HepG2 (cell line): ENCODE measurements around the gene SCRT2. TPM values are rescaled to one million over a fixed set of nuclear protein-coding genes. Genes with fewer than 3 reads are reported as not detected.

Experiments
- ATAC-seq: fragments of 200-7000 bp; cut with Tn5 transposase; 3 replicates; pipeline ENCODE4 v1.9.1; 2020; ENCODE audit warnings: mild to moderate bottlenecking, moderate library complexity
- BruUV-seq: library from RNA; stranded (reverse); fragments of 400-500 nt; replicated peaks from 2 replicates; lab custom pipeline; 2021; lab: Mats Ljungman, UMichigan
- CTCF ChIA-PET: fragments of 300-600 bp; formaldehyde crosslinking; extraction: SDS; loops from one replicate; lab custom pipeline; 2021; ENCODE audit warnings: low total read pairs, inconsistent platforms, low intra/inter-chr PET ratio; lab: Yijun Ruan, JAX
- POLR2A ChIA-PET: fragments of 350-600 bp; sonication (Branson Sonifier 250); formaldehyde crosslinking; loops from one replicate; lab custom pipeline; 2020; ENCODE audit warnings: antibody characterized with exemption, inconsistent platforms; lab: Yijun Ruan, JAX
- DNase-seq: peaks from one replicate; pipeline ENCODE4 v3.0.0-alpha.2; 2015; ENCODE audit warnings: low spot score
- FAIRE-seq: peaks from 3 replicates; lab custom pipeline; 2011; peaks lifted over from hg19 to GRCh38; lab: Jason Lieb, UNC
- H2AFZ ChIP-seq: one replicate; pipeline ENCODE4 v1.6.1; 2011; ENCODE audit warnings: low read length, inconsistent platforms
- H3K27ac ChIP-seq: fragments of 300-600 bp; 3 replicates; pipeline ENCODE4 v1.8.0; 2011; ENCODE audit warnings: mixed run types, mild to moderate bottlenecking, mixed read lengths, low read length, inconsistent platforms; ENCODE audit not compliant: insufficient read depth; ENCODE audit errors: extremely low read length
- H3K27me3 ChIP-seq, 2 experiments: fragments of 200-600 bp in 1 of 2; 2 replicates in 1 of 2; 3 replicates in 1 of 2; pipeline versions ENCODE4 v1.6.0 to v1.8.0; 2011; ENCODE audit warnings: low read length in 2 of 2, mild to moderate bottlenecking in 2 of 2, moderate library complexity in 2 of 2, inconsistent platforms in 1 of 2; ENCODE audit not compliant: insufficient read depth in 2 of 2, control insufficient read depth in 1 of 2
- H3K36me3 ChIP-seq, 2 experiments: fragments of 200-600 bp in 1 of 2; replicated peaks in 1 of 2; 2 replicates in 1 of 2; 3 replicates in 1 of 2; pipeline versions ENCODE4 v1.5.1 to v1.8.0; 2011; ENCODE audit warnings: low read length in 2 of 2, inconsistent platforms in 1 of 2; ENCODE audit not compliant: insufficient read depth in 2 of 2, control insufficient read depth in 1 of 2
- H3K4me1 ChIP-seq: 2 replicates; pipeline ENCODE4 v1.5.1; 2012; ENCODE audit warnings: low read length, inconsistent platforms; ENCODE audit not compliant: insufficient read depth
- H3K4me2 ChIP-seq: 2 replicates; pipeline ENCODE4 v1.6.0; 2011; ENCODE audit warnings: low read depth, low read length, inconsistent platforms
- H3K4me3 ChIP-seq, 3 experiments: fragments of 200-600 bp in 1 of 3; sonication (generic), shearing (Covaris generic) in 1 of 3; replicated peaks in 1 of 3; 2 replicates each; pipeline ENCODE4 v1.5.1; 2011 to 2016; ENCODE audit warnings: low read length in 3 of 3, inconsistent platforms in 2 of 3, low read depth in 2 of 3, mild to moderate bottlenecking in 2 of 3, control low read depth in 1 of 3, mixed read lengths in 1 of 3; ENCODE audit not compliant: insufficient read depth in 1 of 3
- H3K79me2 ChIP-seq: one replicate; pipeline ENCODE4 v1.6.1; 2011; ENCODE audit warnings: low read length, inconsistent platforms; ENCODE audit not compliant: insufficient read depth
- H3K9ac ChIP-seq: 2 replicates; pipeline ENCODE4 v1.6.0; 2011; ENCODE audit warnings: mild to moderate bottlenecking, low read depth, low read length, inconsistent platforms; ENCODE audit not compliant: insufficient read depth
- H3K9me3 ChIP-seq: 2 replicates; pipeline ENCODE4 v1.5.1; 2012; ENCODE audit warnings: mild to moderate bottlenecking, low read length
- H4K20me1 ChIP-seq: 2 replicates; pipeline ENCODE4 v1.6.0; 2011; ENCODE audit warnings: inconsistent platforms, mild to moderate bottlenecking, low read length, moderate library complexity; ENCODE audit not compliant: insufficient read depth
- HNRNPLL ChIP-seq: fragments of 200-400 bp; formaldehyde crosslinking; IDR thresholded peaks from 2 replicates; pipeline ENCODE4 v1.6.1; 2017; ENCODE audit warnings: mild to moderate bottlenecking, low read depth, low read length; ENCODE audit not compliant: poor library complexity, severe bottlenecking
- IRX3 ChIP-seq: sonication (generic); formaldehyde crosslinking; IDR thresholded peaks from 2 replicates; pipeline ENCODE4 v1.8.1; 2023; ENCODE audit warnings: mild to moderate bottlenecking, low read depth, missing genetic modification reagents, borderline replicate concordance
- NFE2 ChIP-seq: sonication (generic); formaldehyde crosslinking; IDR thresholded peaks from 2 replicates; pipeline ENCODE4 v1.4.0; 2020; ENCODE audit warnings: missing genetic modification reagents
- XRCC5 ChIP-seq: fragments of 200-400 bp; formaldehyde crosslinking; optimal IDR thresholded peaks from 2 replicates; pipeline ENCODE3; 2017; ENCODE audit warnings: mild to moderate bottlenecking, low read length
- ZNF547 ChIP-seq: sonication (generic); formaldehyde crosslinking; IDR thresholded peaks from 2 replicates; pipeline ENCODE4 v1.5.1; 2020; ENCODE audit warnings: mild to moderate bottlenecking, missing genetic modification reagents
- ZNF619 ChIP-seq: sonication (generic); formaldehyde crosslinking; IDR thresholded peaks from 2 replicates; pipeline ENCODE4 v1.4.0; 2020; ENCODE audit warnings: mild to moderate bottlenecking, missing genetic modification reagents
- ZNF768 ChIP-seq: sonication (generic); formaldehyde crosslinking; IDR thresholded peaks from 2 replicates; pipeline ENCODE4 v1.4.0; 2020; ENCODE audit warnings: missing genetic modification reagents
- ZNF850 ChIP-seq: sonication (generic); formaldehyde crosslinking; conservative IDR thresholded peaks from 2 replicates; pipeline ENCODE4 v1.9.0; 2021; ENCODE audit warnings: mild to moderate bottlenecking, missing genetic modification reagents
- WGBS: methylation state at CpG from one replicate; pipeline ENCODE4 v1.1.6; 2017; ENCODE audit warnings: low lambda C conversion rate; 5-methylcytosine and 5-hydroxymethylcytosine counted together
- in situ Hi-C: cut with HindIII; loops from 2 replicates; pipeline ENCODE4 v1.10.0; 2017; ENCODE audit warnings: low pct_unique_long_range_greater_than_20kb; ENCODE audit not compliant: extremely low pct_ligation_motif_present
- intact Hi-C: fragments of 100-400 bp; cut with micrococcal nuclease; formaldehyde crosslinking; loops from one replicate; pipeline ENCODE4 v1.10.0; 2022; ENCODE audit not compliant: unreplicated experiment
- polyA plus RNA-seq, 8 experiments: library from polyadenylated mRNA; depleted of rRNA in 3 of 8; stranded (reverse) in 7 of 8; unstranded in 1 of 8; fragments of >200 nt; fragmentation: Illumina TruSeq in 4 of 8; extraction: Trizol in 4 of 8; gene quantifications; 2 replicates each; pipeline versions ENCODE4 v1.2.1 to v1.2.3, GENCODE V29; 2011 to 2016; ENCODE audit warnings: low read depth in 4 of 8, missing spikeins in 1 of 8, mixed read lengths in 1 of 8; ENCODE audit not compliant: insufficient read depth in 1 of 8
- total RNA-seq, 5 experiments: library from RNA; depleted of rRNA; stranded (reverse); fragments of >200 nt; fragmentation: Illumina TruSeq; extraction: Trizol; gene quantifications; 2 replicates each; pipeline ENCODE4 v1.2.3, GENCODE V29; 2016; ENCODE audit warnings: low read depth in 1 of 5
- TF ChIP-seq, protein P1 (sequence below): sonication (generic); formaldehyde crosslinking; IDR thresholded peaks from 2 replicates; pipeline ENCODE4 v1.5.1; 2020; ENCODE audit warnings: mild to moderate bottlenecking, missing genetic modification reagents
- TF ChIP-seq, protein P2 (sequence below): sonication (generic); formaldehyde crosslinking; IDR thresholded peaks from 2 replicates; pipeline ENCODE4 v1.5.1; 2020; ENCODE audit warnings: mild to moderate bottlenecking, missing genetic modification reagents, moderate library complexity
- TF ChIP-seq, protein P3 (sequence below): IDR thresholded peaks from 2 replicates; pipeline ENCODE4 v1.6.1; 2012; ENCODE audit warnings: inconsistent platforms

SCRT2 gene
- total and polyA plus RNA-seq, 2 of the 13 experiments (the other 11 are each of a cell fraction or from before 2014, with no cell fraction given): not detected

- Histone ChIP-seq H3K36me3 (no peaks in the 10 kb centered on the region), H3K27ac (no peak overlapping the region), H2AFZ (no peak overlapping the region), H3K9ac (no peak overlapping the region), H3K4me1 (peaks cover 7% of the 10 kb centered on the region; the same call in 1 of the 2 replicates), H3K27me3 (peaks cover 3 to 47% of the 10 kb centered on the region in 2 experiments; a peak in 4 of 5 replicates), H3K4me2 (no peak overlapping the region), H3K4me3 (no peak overlapping the region), H3K79me2 (no peaks in the 10 kb centered on the region), H3K9me3 (no peaks in the 10 kb centered on the region), H4K20me1 (no peaks in the 10 kb centered on the region)
- ATAC-seq (peak; percentile 11; the same call in 2 of the 3 replicates), FAIRE-seq (no peak), DNase-seq (no peak)
- in situ Hi-C loops: no loop called here
- TF ChIP-seq ZNF768 (CRISPR knock-in tag) (peak; percentile 85), ZNF850 (CRISPR knock-in tag) (no peak)
- TF ChIP-seq, protein P1, sequence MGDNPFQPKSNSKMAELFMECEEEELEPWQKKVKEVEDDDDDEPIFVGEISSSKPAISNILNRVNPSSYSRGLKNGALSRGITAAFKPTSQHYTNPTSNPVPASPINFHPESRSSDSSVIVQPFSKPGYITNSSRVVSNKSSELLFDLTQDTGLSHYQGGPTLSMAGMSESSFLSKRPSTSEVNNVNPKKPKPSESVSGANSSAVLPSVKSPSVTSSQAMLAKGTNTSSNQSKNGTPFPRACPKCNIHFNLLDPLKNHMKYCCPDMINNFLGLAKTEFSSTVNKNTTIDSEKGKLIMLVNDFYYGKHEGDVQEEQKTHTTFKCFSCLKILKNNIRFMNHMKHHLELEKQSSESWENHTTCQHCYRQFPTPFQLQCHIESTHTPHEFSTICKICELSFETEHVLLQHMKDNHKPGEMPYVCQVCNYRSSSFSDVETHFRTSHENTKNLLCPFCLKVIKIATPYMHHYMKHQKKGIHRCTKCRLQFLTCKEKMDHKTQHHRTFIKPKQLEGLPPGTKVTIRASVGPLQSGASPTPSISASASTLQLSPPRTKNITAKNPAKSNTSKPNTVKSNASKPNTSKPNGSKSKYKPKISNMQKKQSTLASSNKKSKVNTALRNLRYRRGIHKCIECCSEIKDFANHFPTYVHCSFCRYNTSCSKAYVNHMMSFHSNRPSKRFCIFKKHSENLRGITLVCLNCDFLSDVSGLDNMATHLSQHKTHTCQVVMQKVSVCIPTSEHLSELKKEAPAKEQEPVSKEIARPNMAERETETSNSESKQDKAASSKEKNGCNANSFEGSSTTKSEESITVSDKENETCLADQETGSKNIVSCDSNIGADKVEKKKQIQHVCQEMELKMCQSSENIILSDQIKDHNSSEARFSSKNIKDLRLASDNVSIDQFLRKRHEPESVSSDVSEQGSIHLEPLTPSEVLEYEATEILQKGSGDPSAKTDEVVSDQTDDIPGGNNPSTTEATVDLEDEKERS (CRISPR knock-in tag): 0 out of 2 replicates have a peak, but pooled peaks have one; percentile 13
- ChIA-PET POLR2A (no interaction called here), CTCF (no interaction called here)
- WGBS: 11% methylated on average over 6 of the region's 6 CpGs
- intact Hi-C loops: no loop called here
- BruUV-seq: no TSS peak
Observed at GRCh38 chr20:689348-689747, 13.7 kb upstream of the SCRT2 start.

DNA sequence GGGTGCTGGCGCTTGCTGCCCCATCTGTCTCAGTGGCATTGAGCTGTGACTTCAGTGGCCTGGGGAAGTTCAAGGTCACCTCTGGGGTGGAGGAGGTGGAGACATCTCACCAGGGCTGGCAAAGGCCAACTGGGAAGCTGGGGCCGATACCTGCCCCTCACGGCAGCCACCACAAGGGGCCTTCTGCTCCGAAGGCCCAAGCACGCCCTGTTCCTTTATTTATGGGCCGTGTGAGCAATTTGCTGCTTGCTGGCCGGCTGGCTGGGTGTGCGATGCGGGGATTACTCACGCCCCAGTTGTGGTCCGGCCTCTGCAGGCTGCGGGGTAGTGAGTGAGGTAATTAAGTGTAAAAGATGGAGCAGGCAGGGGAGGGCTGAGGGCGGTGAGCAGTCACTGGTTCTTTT, 13.2 kb upstream of the SCRT2 start:
- Histone ChIP-seq H3K36me3 (no peaks in the 10 kb centered on the region), H4K20me1 (no peaks in the 10 kb centered on the region), H3K27ac (no peak overlapping the region), H3K27me3 (peaks cover 3 to 42% of the 10 kb centered on the region in 2 experiments; a peak in 4 of 5 replicates), H3K4me2 (no peak overlapping the region), H3K79me2 (no peaks in the 10 kb centered on the region), H2AFZ (no peak overlapping the region), H3K4me1 (peaks cover 7% of the 10 kb centered on the region; the same call in 1 of the 2 replicates), H3K9me3 (no peaks in the 10 kb centered on the region), H3K9ac (no peak overlapping the region), H3K4me3 (no peak overlapping the region)
- ATAC-seq: peak; percentile 92
- peak; percentile 41 for DNase-seq
- FAIRE-seq: no peak
- CTCF ChIA-PET: no interaction called here
- intact Hi-C loops (no loop called here), in situ Hi-C loops (no loop called here)
- POLR2A ChIA-PET: no interaction called here
- no TSS peak for BruUV-seq
- 3% methylated on average over 13 of the region's 13 CpGs for WGBS
- TF ChIP-seq ZNF547 (no peak), XRCC5 (peak; percentile 25), ZNF619 (CRISPR knock-in tag) (peak; percentile 50; the same call in 1 of the 2 replicates), IRX3 (CRISPR knock-in tag) (no peak), NFE2 (CRISPR knock-in tag) (no peak), HNRNPLL (peak; percentile 26)
- TF ChIP-seq, protein P2, sequence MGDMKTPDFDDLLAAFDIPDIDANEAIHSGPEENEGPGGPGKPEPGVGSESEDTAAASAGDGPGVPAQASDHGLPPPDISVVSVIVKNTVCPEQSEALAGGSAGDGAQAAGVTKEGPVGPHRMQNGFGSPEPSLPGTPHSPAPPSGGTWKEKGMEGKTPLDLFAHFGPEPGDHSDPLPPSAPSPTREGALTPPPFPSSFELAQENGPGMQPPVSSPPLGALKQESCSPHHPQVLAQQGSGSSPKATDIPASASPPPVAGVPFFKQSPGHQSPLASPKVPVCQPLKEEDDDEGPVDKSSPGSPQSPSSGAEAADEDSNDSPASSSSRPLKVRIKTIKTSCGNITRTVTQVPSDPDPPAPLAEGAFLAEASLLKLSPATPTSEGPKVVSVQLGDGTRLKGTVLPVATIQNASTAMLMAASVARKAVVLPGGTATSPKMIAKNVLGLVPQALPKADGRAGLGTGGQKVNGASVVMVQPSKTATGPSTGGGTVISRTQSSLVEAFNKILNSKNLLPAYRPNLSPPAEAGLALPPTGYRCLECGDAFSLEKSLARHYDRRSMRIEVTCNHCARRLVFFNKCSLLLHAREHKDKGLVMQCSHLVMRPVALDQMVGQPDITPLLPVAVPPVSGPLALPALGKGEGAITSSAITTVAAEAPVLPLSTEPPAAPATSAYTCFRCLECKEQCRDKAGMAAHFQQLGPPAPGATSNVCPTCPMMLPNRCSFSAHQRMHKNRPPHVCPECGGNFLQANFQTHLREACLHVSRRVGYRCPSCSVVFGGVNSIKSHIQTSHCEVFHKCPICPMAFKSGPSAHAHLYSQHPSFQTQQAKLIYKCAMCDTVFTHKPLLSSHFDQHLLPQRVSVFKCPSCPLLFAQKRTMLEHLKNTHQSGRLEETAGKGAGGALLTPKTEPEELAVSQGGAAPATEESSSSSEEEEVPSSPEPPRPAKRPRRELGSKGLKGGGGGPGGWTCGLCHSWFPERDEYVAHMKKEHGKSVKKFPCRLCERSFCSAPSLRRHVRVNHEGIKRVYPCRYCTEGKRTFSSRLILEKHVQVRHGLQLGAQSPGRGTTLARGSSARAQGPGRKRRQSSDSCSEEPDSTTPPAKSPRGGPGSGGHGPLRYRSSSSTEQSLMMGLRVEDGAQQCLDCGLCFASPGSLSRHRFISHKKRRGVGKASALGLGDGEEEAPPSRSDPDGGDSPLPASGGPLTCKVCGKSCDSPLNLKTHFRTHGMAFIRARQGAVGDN (CRISPR knock-in tag): peak; percentile 42; the same call in 1 of the 2 replicates
- TF ChIP-seq, protein P3, sequence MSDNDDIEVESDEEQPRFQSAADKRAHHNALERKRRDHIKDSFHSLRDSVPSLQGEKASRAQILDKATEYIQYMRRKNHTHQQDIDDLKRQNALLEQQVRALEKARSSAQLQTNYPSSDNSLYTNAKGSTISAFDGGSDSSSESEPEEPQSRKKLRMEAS: peak; percentile 17; the same call in 1 of the 2 replicates
